HL-60 (cell line): Measurements from ENCODE around the gene L3MBTL4.

Source experiments
- DNase-seq, 2 experiments: peaks; one replicate each; pipeline ENCODE4 v3.0.0-alpha.2; 2010 to 2020; ENCODE audit warnings: low read depth in 1 of 2, low spot score in 1 of 2
- H3K27ac ChIP-seq: fragments of 250-450 bp; sonication (Bioruptor Pico); replicated peaks from 2 replicates; pipeline ENCODE4 v1.5.1; 2020; ENCODE audit warnings: mild to moderate bottlenecking, moderate library complexity
- H3K27me3 ChIP-seq: fragments of 250-450 bp; sonication (Bioruptor Pico); 2 replicates; pipeline ENCODE4 v1.5.1; 2021; ENCODE audit warnings: mild to moderate bottlenecking, moderate library complexity; ENCODE audit not compliant: insufficient read depth, poor library complexity, severe bottlenecking
- H3K4me3 ChIP-seq: replicated peaks from 2 replicates; pipeline ENCODE4 v1.5.1; 2011; ENCODE audit warnings: mild to moderate bottlenecking, control low read depth, low read length; ENCODE audit not compliant: insufficient read depth
- CTCF ChIP-seq: IDR thresholded peaks from one replicate; pipeline ENCODE4 v1.5.1; 2011; ENCODE audit warnings: low read length, control low read depth, inconsistent platforms; ENCODE audit not compliant: insufficient read depth
- GABPA ChIP-seq: IDR thresholded peaks from 2 replicates; pipeline ENCODE4 v1.6.1; 2012; ENCODE audit warnings: low read depth
- POLR2AphosphoS5 ChIP-seq: IDR thresholded peaks from 2 replicates; pipeline ENCODE4 v1.6.1; 2012; ENCODE audit warnings: low read depth
- REST ChIP-seq: IDR thresholded peaks from 2 replicates; pipeline ENCODE4 v1.6.1; 2012; ENCODE audit warnings: low read depth; ENCODE audit not compliant: insufficient replicate concordance
- SPI1 ChIP-seq: IDR thresholded peaks from 2 replicates; pipeline ENCODE4 v1.6.1; 2012; ENCODE audit warnings: low read depth, mild to moderate bottlenecking, borderline replicate concordance

L3MBTL4 gene

DNA sequence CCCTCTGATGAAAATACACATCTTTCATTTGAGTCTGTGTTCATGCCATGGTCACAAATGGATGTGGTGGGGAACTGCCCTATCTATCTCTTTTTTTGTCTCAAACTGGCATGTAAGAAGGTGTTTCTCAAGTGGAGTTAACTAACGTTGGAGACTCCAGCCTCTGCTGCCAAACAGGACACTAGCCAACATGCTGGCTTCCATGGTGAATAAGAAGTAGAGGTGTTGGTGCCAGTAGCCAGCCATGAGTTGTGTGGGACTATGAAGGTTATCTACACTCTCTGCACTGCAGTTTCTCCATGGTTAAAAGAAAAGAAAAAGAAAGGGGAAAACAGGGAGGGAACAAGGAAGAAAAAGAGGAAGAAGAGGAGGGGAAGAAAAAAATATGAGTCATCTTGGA is 370.4 kb downstream of the L3MBTL4 start:
- Histone ChIP-seq H3K4me3 (no peak overlapping the region), H3K27ac (no peak overlapping the region), H3K27me3 (peaks cover 3% of the 10 kb centered on the region)
- TF ChIP-seq REST (no peak), SPI1 (no peak), CTCF (no peak), GABPA (no peak), POLR2AphosphoS5 (no peak)
- DNase-seq = no peak

DNA sequence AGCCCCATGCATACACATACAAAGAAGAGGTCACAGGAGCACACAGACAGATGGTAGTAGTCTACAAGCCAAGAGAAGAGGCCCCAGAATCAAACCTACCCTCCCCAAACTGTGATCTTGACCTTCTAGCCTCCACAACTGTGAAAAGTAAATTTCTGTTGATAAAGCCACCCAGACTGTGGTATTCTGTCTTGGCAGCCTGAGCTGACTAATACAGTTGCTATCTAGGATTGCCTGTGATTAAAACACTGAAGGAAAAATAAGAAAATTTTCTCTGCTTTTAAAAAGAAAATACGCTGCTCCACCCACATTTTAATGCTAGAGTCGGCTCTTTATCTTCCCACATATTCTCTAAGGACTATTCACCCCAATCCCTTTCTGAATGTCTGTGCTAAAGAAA is 375.7 kb downstream of the L3MBTL4 start:
- Histone ChIP-seq H3K4me3 (no peak overlapping the region), H3K27me3 (no peaks in the 10 kb centered on the region), H3K27ac (no peak overlapping the region)
- TF ChIP-seq SPI1 (no peak), REST (no peak), CTCF (no peak), POLR2AphosphoS5 (no peak), GABPA (no peak)
- no peak for DNase-seq

DNA sequence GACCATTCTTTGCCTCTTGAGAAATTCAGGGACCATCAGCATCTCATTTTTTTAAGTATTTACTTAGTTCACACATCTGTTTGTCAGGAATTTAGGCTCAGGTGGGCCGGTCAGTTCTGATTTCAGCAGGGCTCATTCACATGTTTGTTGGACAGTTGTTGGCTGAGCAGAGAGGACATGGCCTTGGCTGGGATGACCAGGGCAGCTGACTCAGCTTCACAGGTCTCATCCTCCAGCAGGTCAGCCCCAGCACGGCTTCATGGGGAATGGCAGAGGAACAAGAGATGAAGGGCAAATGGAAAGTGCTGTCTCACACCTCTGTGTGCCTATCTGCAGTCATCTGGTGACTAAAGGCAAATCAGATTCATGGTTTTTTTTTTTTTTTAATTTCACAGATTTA is 383.3 kb downstream of the L3MBTL4 start:
- TF ChIP-seq REST (no peak), CTCF (no peak), GABPA (no peak), SPI1 (no peak), POLR2AphosphoS5 (no peak)
- no peak for DNase-seq
- H3K27ac ChIP-seq = no peak overlapping the region
- no peak overlapping the region for H3K4me3 ChIP-seq
- H3K27me3 ChIP-seq = no peaks in the 10 kb centered on the region
